Endodermal cell (in vitro differentiated cells): Measurements from ENCODE around the gene FPGS. TPM values are rescaled to one million over a fixed set of nuclear protein-coding genes. Genes with fewer than 3 reads are reported as not detected.

ENCODE experiments used
- DNase-seq: peaks from one replicate; pipeline ENCODE4 v3.0.0-alpha.2; 2017
- H3K27ac ChIP-seq: 2 replicates; pipeline ENCODE4 v1.5.1; 2013; ENCODE audit warnings: mild to moderate bottlenecking, low read depth, low read length, moderate library complexity
- H3K27me3 ChIP-seq: 2 replicates; pipeline ENCODE4 v1.6.1; 2013; ENCODE audit warnings: mild to moderate bottlenecking, low read length, moderate library complexity; ENCODE audit not compliant: insufficient read depth, control insufficient read depth, poor library complexity, severe bottlenecking
- H3K36me3 ChIP-seq: 2 replicates; pipeline ENCODE4 v1.7.0; 2013; ENCODE audit warnings: mild to moderate bottlenecking, low read length, moderate library complexity; ENCODE audit not compliant: control insufficient read depth, insufficient read depth
- H3K4me1 ChIP-seq: one replicate; pipeline ENCODE4 v1.7.0; 2013; ENCODE audit warnings: low read length; ENCODE audit not compliant: control insufficient read depth, insufficient read depth
- H3K4me3 ChIP-seq: 2 replicates; pipeline ENCODE4 v1.5.1; 2013; ENCODE audit warnings: mild to moderate bottlenecking, low read length, moderate library complexity
- H3K9ac ChIP-seq: 2 replicates; pipeline ENCODE4 v1.6.1; 2013; ENCODE audit warnings: mild to moderate bottlenecking, low read length, moderate library complexity; ENCODE audit not compliant: poor library complexity, severe bottlenecking; ENCODE audit errors: extremely low read depth
- H3K9me3 ChIP-seq: 2 replicates; pipeline ENCODE4 v1.6.1; 2013; ENCODE audit warnings: mild to moderate bottlenecking, low read length, moderate library complexity; ENCODE audit not compliant: control insufficient read depth
- H3K27ac Mint-ChIP-seq: 2 replicates; pipeline ENCODE4 v1.8.0; 2020; ENCODE audit warnings: mixed read lengths
- H3K27me3 Mint-ChIP-seq: 2 replicates; pipeline ENCODE4 v1.8.0; 2021; ENCODE audit warnings: mild to moderate bottlenecking, mixed read lengths; ENCODE audit not compliant: insufficient read depth
- H3K36me3 Mint-ChIP-seq: 2 replicates; pipeline ENCODE4 v1.8.0; 2020; ENCODE audit warnings: low read depth, mixed read lengths
- H3K4me1 Mint-ChIP-seq: 2 replicates; pipeline ENCODE4 v1.8.0; 2020; ENCODE audit warnings: mixed read lengths
- H3K4me3 Mint-ChIP-seq: 2 replicates; pipeline ENCODE4 v1.8.0; 2020; ENCODE audit warnings: mild to moderate bottlenecking, moderate library complexity, mixed read lengths
- H3K9me3 Mint-ChIP-seq: 2 replicates; pipeline ENCODE4 v1.8.0; 2020; ENCODE audit warnings: mild to moderate bottlenecking, mixed read lengths
- WGBS, 2 experiments: methylation state at CpG; one replicate each; pipeline versions ENCODE4 v1.1.5 to v1.1.7; 2013; ENCODE audit warnings: missing lambda C conversion rate in 2 of 2, mixed read lengths in 1 of 2; ENCODE audit not compliant: insufficient coverage in 1 of 2, insufficient read length in 1 of 2; 5-methylcytosine and 5-hydroxymethylcytosine counted together
- total RNA-seq, 2 donors: library from RNA; stranded (reverse); fragmentation: NEBNext Ultra II Directional in 1 of 2; extraction: Animal tissue kit (Norgen Biotek cat#: 25700) in 1 of 2; gene quantifications; 2 replicates in 1 of 2; 3 replicates in 1 of 2; pipeline ENCODE4 v1.2.1, GENCODE V29; 2021
- TF ChIP-seq, protein P1 (sequence below): fragments of 200-600 bp; sonication (generic); conservative IDR thresholded peaks from 2 replicates; pipeline ENCODE4 v1.5.0; 2021; ENCODE audit warnings: antibody characterized with exemption, mild to moderate bottlenecking

FPGS gene
- total RNA-seq, 2 donors from 2014 or later: 75.2 to 76.4 TPM

DNA sequence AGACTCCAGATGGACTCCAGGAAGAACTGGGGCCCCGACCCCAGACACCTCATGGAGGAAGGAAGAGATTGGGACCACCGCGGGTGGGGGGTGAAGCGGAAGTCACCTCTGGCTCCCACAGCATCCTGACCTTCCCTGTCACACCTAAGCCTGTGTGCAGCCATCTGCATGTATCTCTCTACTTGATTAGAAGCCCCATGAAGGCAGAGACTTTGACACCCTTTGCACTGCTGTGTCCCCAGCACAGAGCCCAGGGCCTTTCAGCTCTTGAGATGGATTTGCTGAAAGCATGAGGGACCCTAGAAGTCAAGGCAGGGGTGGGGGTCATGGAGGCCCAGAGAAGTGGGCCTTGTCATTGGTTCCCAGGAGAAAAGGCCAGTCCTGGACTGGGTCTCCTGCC, 54.6 kb downstream of the FPGS start:
- Histone ChIP-seq H3K27me3 (no peaks in the 10 kb centered on the region), H3K9me3 (no peaks in the 10 kb centered on the region), H3K36me3 (no peaks in the 10 kb centered on the region), H3K4me1 (peaks cover 2% of the 10 kb centered on the region), H3K27ac (no peak overlapping the region), H3K9ac (no peak overlapping the region), H3K4me3 (no peak overlapping the region)
- TF ChIP-seq, protein P1, sequence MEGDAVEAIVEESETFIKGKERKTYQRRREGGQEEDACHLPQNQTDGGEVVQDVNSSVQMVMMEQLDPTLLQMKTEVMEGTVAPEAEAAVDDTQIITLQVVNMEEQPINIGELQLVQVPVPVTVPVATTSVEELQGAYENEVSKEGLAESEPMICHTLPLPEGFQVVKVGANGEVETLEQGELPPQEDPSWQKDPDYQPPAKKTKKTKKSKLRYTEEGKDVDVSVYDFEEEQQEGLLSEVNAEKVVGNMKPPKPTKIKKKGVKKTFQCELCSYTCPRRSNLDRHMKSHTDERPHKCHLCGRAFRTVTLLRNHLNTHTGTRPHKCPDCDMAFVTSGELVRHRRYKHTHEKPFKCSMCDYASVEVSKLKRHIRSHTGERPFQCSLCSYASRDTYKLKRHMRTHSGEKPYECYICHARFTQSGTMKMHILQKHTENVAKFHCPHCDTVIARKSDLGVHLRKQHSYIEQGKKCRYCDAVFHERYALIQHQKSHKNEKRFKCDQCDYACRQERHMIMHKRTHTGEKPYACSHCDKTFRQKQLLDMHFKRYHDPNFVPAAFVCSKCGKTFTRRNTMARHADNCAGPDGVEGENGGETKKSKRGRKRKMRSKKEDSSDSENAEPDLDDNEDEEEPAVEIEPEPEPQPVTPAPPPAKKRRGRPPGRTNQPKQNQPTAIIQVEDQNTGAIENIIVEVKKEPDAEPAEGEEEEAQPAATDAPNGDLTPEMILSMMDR: no peak
- WGBS, 2 experiments: 85% methylated on average over 4 of the region's 4 CpGs; no CpG with 5 or more reads in 1 of the 2 experiments
- H3K27ac Mint-ChIP-seq: no peak overlapping the region
- no peaks in the 10 kb centered on the region for H3K27me3 Mint-ChIP-seq
- peaks cover 14% of the 10 kb centered on the region for H3K4me1 Mint-ChIP-seq
- H3K36me3 Mint-ChIP-seq: no peaks in the 10 kb centered on the region
- DNase-seq: no peak
- H3K9me3 Mint-ChIP-seq: no peaks in the 10 kb centered on the region
- H3K4me3 Mint-ChIP-seq: no peak overlapping the region

DNA sequence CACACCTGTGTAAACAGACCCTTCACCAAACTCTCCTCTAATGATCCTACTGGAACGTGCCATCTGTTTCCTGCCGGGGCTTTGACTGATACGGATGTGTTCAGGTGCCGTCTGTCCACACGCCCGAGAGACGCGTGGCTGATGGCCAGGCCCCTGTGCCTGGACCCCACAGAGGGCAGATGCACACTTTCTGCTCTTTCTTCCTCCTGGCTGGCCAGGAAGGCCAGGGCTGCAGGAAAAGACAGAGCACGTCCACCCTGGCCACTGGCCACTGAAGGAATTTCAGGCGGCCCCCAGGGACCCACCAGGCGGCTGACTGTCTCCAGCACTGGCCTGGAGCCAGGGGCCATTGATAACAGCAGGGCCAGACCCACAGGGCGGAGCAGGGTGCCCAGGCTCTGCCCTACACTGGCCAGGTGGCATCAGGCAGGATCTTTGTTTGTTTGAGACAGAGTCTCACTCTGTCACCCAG, 55.4 kb downstream of the FPGS start:
- Mint-ChIP-seq H3K9me3 (no peaks in the 10 kb centered on the region), H3K36me3 (no peaks in the 10 kb centered on the region), H3K4me3 (no peak overlapping the region), H3K27me3 (no peaks in the 10 kb centered on the region), H3K27ac (no peak overlapping the region), H3K4me1 (peaks cover 20% of the 10 kb centered on the region)
- Histone ChIP-seq H3K4me3 (no peak overlapping the region), H3K9ac (no peak overlapping the region), H3K27ac (no peak overlapping the region), H3K27me3 (no peaks in the 10 kb centered on the region), H3K36me3 (no peaks in the 10 kb centered on the region), H3K9me3 (no peaks in the 10 kb centered on the region), H3K4me1 (peaks cover 7% of the 10 kb centered on the region)
- TF ChIP-seq, protein P1: no peak
- no peak for DNase-seq
- 84 to 93% methylated on average over 6 to 12 of the region's 12 CpGs for WGBS, 2 experiments

- H3K4me1 Mint-ChIP-seq: peaks cover 25% of the 10 kb centered on the region
- Histone ChIP-seq H3K9ac (no peak overlapping the region), H3K27ac (no peak overlapping the region), H3K36me3 (no peaks in the 10 kb centered on the region), H3K27me3 (no peaks in the 10 kb centered on the region), H3K4me1 (peaks cover 11% of the 10 kb centered on the region), H3K9me3 (no peaks in the 10 kb centered on the region), H3K4me3 (no peak overlapping the region)
- no peaks in the 10 kb centered on the region for H3K27me3 Mint-ChIP-seq
- WGBS, 2 experiments: 93 to 94% methylated on average over 7 to 8 of the region's 8 CpGs
- no peak for DNase-seq
- H3K27ac Mint-ChIP-seq: no peak overlapping the region
- TF ChIP-seq, protein P1: no peak
- no peak overlapping the region for H3K4me3 Mint-ChIP-seq
- no peaks in the 10 kb centered on the region for H3K9me3 Mint-ChIP-seq
- no peaks in the 10 kb centered on the region for H3K36me3 Mint-ChIP-seq
Measured at GRCh38 chr9:127860260-127860659, 57.6 kb downstream of the FPGS start.
